ENCODE results near the gene PLA2G4F. TPM values are rescaled to one million over a fixed set of nuclear protein-coding genes. Genes with fewer than 3 reads are reported as not detected.

The PLA2G4F gene
- total RNA-seq, 1 experiment from 2014 or later = not detected

GRCh38 chr15:42151141-42151561 is 5.3 kb downstream of the PLA2G4F start:
- no peak overlapping the region for H2BK20ac ChIP-seq (ENCODE audit: low read depth, low read length, poor library complexity, severe bottlenecking)
- no peaks in the 10 kb centered on the region for H3K79me1 ChIP-seq (ENCODE audit: insufficient read depth, low read depth, low read length, poor library complexity, severe bottlenecking)
- no peak overlapping the region for H2BK15ac ChIP-seq (ENCODE audit: low read depth, low read length)
- H3K4me2 ChIP-seq (ENCODE audit: insufficient read depth, insufficient read length, low read length) = no peak overlapping the region
- no peak overlapping the region for H2AFZ ChIP-seq (ENCODE audit: low read length)
- Mint-ChIP-seq H3K36me3 (ENCODE audit: insufficient read depth in 1 of 3, low read depth in 3 of 3) (no peaks in the 10 kb centered on the region), H3K4me3 (no peak overlapping the region; a peak in 1 of 5 replicates), H3K27me3 (ENCODE audit: low read depth) (no peaks in the 10 kb centered on the region), H3K4me1 (peaks cover 6 to 11% of the 10 kb centered on the region in 2 experiments; a peak in 3 of 4 replicates), H3K9me3 (no peaks in the 10 kb centered on the region), H3K27ac (peak overlapping the region in 1 of 3 experiments; percentile 42; a peak in 2 of 7 replicates)
- no peak overlapping the region for H3K27ac ChIP-seq (ENCODE audit: insufficient read length, low read depth, low read length)
- no peak for DNase-seq
- no peak overlapping the region for H3K23ac ChIP-seq (ENCODE audit: insufficient read length, low read depth, low read length)
- TF ChIP-seq CTCF (conservative IDR thresholded peaks at IDR 0.05) = no peak
- H2BK12ac ChIP-seq (ENCODE audit: insufficient read length, low read depth, low read length) = no peak overlapping the region
- H3K14ac ChIP-seq (ENCODE audit: insufficient read depth, low read length) = no peak overlapping the region; the same call in 1 of the 2 replicates
- H3K9me3 ChIP-seq (ENCODE audit: control insufficient read depth, low read depth, low read length) = no peaks in the 10 kb centered on the region
- no CpG with 5 or more reads among the region's 10 CpGs for WGBS (ENCODE audit: extremely low coverage, insufficient read length, low lambda C conversion rate)
- H3K18ac ChIP-seq (ENCODE audit: insufficient read length, low read depth, low read length) = no peak overlapping the region
- no peaks in the 10 kb centered on the region for H3K4me1 ChIP-seq (ENCODE audit: insufficient read depth, low read length)
- H2BK120ac ChIP-seq (ENCODE audit: low read depth, low read length, poor library complexity, severe bottlenecking) = no peak overlapping the region
- H3K56ac ChIP-seq (ENCODE audit: insufficient read length, low read depth, low read length) = no peak overlapping the region
- H2AK5ac ChIP-seq (ENCODE audit: insufficient read length, low read length) = no peak overlapping the region
- H4K8ac ChIP-seq (replicated peaks; ENCODE audit: insufficient read length, low read depth, low read length) = no peak overlapping the region
- no peak overlapping the region for H3T11ph ChIP-seq (ENCODE audit: low read length)
- H3K9ac ChIP-seq (ENCODE audit: extremely low read depth, insufficient read length, low read length) = no peak overlapping the region
- H3K23me2 ChIP-seq (ENCODE audit: insufficient read length, low read depth, low read length, poor library complexity, severe bottlenecking) = no peaks in the 10 kb centered on the region
- H2BK5ac ChIP-seq (ENCODE audit: insufficient read length, low read length) = no peak overlapping the region
- H4K91ac ChIP-seq (ENCODE audit: insufficient read length, low read depth, low read length) = no peak overlapping the region
- H4K5ac ChIP-seq (ENCODE audit: insufficient read length, low read depth, low read length) = no peak overlapping the region
- H3K79me2 ChIP-seq (ENCODE audit: insufficient read depth, low read length) = no peaks in the 10 kb centered on the region
- H3K27me3 ChIP-seq (ENCODE audit: insufficient read depth, low read length) = no peaks in the 10 kb centered on the region
- H3K4ac ChIP-seq (ENCODE audit: low read depth, low read length) = no peak overlapping the region
- H4K20me1 ChIP-seq (ENCODE audit: control insufficient read depth, insufficient read depth, insufficient read length) = no peaks in the 10 kb centered on the region
